ENCODE measurements around the gene GRAMD1B.

Gene GRAMD1B

GRCh38 chr11:123405123-123405592, 24.9 kb upstream of the GRAMD1B start:
- TF ChIP-seq, protein P1, sequence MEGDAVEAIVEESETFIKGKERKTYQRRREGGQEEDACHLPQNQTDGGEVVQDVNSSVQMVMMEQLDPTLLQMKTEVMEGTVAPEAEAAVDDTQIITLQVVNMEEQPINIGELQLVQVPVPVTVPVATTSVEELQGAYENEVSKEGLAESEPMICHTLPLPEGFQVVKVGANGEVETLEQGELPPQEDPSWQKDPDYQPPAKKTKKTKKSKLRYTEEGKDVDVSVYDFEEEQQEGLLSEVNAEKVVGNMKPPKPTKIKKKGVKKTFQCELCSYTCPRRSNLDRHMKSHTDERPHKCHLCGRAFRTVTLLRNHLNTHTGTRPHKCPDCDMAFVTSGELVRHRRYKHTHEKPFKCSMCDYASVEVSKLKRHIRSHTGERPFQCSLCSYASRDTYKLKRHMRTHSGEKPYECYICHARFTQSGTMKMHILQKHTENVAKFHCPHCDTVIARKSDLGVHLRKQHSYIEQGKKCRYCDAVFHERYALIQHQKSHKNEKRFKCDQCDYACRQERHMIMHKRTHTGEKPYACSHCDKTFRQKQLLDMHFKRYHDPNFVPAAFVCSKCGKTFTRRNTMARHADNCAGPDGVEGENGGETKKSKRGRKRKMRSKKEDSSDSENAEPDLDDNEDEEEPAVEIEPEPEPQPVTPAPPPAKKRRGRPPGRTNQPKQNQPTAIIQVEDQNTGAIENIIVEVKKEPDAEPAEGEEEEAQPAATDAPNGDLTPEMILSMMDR (conservative IDR thresholded peaks at IDR 0.05) = no peak
- no peak for TF ChIP-seq ZFX (IDR thresholded peaks at IDR 0.05)
- no peak overlapping the region for H3K27ac ChIP-seq

- H3K27ac ChIP-seq = no peak overlapping the region
- TF ChIP-seq, protein P1 (conservative IDR thresholded peaks at IDR 0.05) = no peak
- TF ChIP-seq ZFX (IDR thresholded peaks at IDR 0.05) = no peak
These were observed 23.5 kb upstream of the GRAMD1B start for GRCh38 chr11:123406441-123407129.

DNA sequence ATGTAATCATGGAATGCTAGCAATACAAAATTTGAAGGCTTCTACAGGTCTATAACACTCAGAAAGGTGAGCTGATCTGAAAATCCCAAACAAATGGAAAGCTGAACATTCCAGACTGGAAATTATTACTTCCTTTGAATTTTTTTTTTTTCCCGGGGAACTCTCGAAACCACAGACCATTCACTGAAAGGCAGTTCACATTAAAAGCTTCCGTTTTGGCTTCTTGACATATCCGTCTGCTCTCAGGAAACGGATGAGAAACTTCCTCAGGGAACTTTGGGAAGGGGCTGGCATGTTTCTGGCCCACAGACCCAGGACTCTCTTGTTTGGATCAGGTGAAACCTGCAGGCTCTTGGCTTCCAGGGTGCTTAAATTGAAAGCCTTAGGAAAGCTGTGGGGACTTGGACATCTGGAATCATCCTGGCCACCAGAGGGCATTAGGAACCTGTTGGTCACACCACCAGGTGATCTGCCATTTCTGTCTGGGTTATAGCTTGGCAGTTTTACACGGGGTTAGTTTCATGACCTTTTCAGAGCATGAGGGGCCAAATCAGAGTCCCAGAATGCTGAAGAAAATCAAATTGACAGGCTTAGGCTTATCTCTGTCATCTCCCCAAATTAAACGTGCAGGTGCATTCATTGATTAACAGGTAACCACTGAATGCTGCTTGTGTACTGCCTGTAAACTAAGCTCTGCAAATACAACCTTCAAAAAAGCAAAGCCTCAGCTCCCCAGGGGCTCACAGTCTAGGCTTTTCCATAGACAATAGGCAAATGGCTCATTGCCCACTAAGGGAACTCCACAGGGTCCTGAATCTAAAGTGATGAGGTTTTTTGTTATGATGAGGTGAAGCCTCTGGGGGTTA, 22.7 kb upstream of the GRAMD1B start:
- TF ChIP-seq, protein P1 (conservative IDR thresholded peaks at IDR 0.05) = peak; percentile 87
- TF ChIP-seq ZFX (IDR thresholded peaks at IDR 0.05) = no peak
- no peak overlapping the region for H3K27ac ChIP-seq

GRCh38 chr11:123407996-123408597, 22.0 kb upstream of the GRAMD1B start:
- no peak for TF ChIP-seq ZFX (IDR thresholded peaks at IDR 0.05)
- TF ChIP-seq, protein P1 (conservative IDR thresholded peaks at IDR 0.05) = no peak
- no peak overlapping the region for H3K27ac ChIP-seq

GRCh38 chr11:123408619-123409455, 21.2 kb upstream of the GRAMD1B start:
- TF ChIP-seq, protein P1 (conservative IDR thresholded peaks at IDR 0.05) = no peak
- TF ChIP-seq ZFX (IDR thresholded peaks at IDR 0.05) = no peak
- H3K27ac ChIP-seq = no peak overlapping the region

GRCh38 chr11:123409456-123410217, 20.4 kb upstream of the GRAMD1B start:
- H3K27ac ChIP-seq = no peak overlapping the region
- TF ChIP-seq, protein P1 (conservative IDR thresholded peaks at IDR 0.05) = no peak
- no peak for TF ChIP-seq ZFX (IDR thresholded peaks at IDR 0.05)

Measured in C4-2B (cell line).